HFFc6 (cell line): Measurements from ENCODE around the gene CBR3. TPM values are rescaled to one million over a fixed set of nuclear protein-coding genes. Genes with fewer than 3 reads are reported as not detected.

ENCODE experiments used
- DNase-seq: peaks from one replicate; pipeline ENCODE4 v3.0.0-alpha.2; 2018
- H3K27ac Mint-ChIP-seq: 2 replicates; pipeline ENCODE4 v1.8.0; 2020; ENCODE audit warnings: mild to moderate bottlenecking, mixed read lengths
- H3K27me3 Mint-ChIP-seq: 2 replicates; pipeline ENCODE4 v1.8.0; 2021; ENCODE audit warnings: mild to moderate bottlenecking, moderate library complexity, mixed read lengths; ENCODE audit not compliant: insufficient read depth
- H3K36me3 Mint-ChIP-seq: 2 replicates; pipeline ENCODE4 v1.8.0; 2021; ENCODE audit warnings: low read depth, mixed read lengths
- H3K4me1 Mint-ChIP-seq: 2 replicates; pipeline ENCODE4 v1.8.0; 2020; ENCODE audit warnings: low read depth, mixed read lengths
- H3K4me3 Mint-ChIP-seq: 2 replicates; pipeline ENCODE4 v1.8.0; 2020; ENCODE audit warnings: mild to moderate bottlenecking, moderate library complexity, mixed read lengths
- H3K9me3 Mint-ChIP-seq: 2 replicates; pipeline ENCODE4 v1.8.0; 2020; ENCODE audit warnings: mild to moderate bottlenecking, mixed read lengths
- total RNA-seq, 6 experiments: library from RNA; stranded (reverse); fragmentation: NEBNext Ultra II Directional; extraction: Animal tissue kit (Norgen Biotek cat#: 25700); gene quantifications; 2 replicates in 1 of 6; 3 replicates in 5 of 6; pipeline ENCODE4 v1.2.3, GENCODE V29; 2021
- TF ChIP-seq, protein P1 (sequence below): fragments of 200-600 bp; sonication (generic); IDR thresholded peaks from 2 replicates; pipeline ENCODE4 v1.5.0; 2021; ENCODE audit warnings: antibody characterized with exemption, mild to moderate bottlenecking

The CBR3 gene
- total RNA-seq, 6 experiments from 2014 or later = 15.1 to 25.9 (median 23.5) TPM

GRCh38 chr21:36180963-36181362 is 46.1 kb downstream of the CBR3 start:
- no peak for DNase-seq

GRCh38 chr21:36183144-36183795 is 48.4 kb downstream of the CBR3 start:
- TF ChIP-seq, protein P1, sequence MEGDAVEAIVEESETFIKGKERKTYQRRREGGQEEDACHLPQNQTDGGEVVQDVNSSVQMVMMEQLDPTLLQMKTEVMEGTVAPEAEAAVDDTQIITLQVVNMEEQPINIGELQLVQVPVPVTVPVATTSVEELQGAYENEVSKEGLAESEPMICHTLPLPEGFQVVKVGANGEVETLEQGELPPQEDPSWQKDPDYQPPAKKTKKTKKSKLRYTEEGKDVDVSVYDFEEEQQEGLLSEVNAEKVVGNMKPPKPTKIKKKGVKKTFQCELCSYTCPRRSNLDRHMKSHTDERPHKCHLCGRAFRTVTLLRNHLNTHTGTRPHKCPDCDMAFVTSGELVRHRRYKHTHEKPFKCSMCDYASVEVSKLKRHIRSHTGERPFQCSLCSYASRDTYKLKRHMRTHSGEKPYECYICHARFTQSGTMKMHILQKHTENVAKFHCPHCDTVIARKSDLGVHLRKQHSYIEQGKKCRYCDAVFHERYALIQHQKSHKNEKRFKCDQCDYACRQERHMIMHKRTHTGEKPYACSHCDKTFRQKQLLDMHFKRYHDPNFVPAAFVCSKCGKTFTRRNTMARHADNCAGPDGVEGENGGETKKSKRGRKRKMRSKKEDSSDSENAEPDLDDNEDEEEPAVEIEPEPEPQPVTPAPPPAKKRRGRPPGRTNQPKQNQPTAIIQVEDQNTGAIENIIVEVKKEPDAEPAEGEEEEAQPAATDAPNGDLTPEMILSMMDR = no peak
- H3K27ac Mint-ChIP-seq = no peak overlapping the region

More at GRCh38 chr21:36180963-36181362, 46.1 kb downstream of the CBR3 start:
- no peaks in the 10 kb centered on the region for H3K27me3 Mint-ChIP-seq
- H3K9me3 Mint-ChIP-seq = no peaks in the 10 kb centered on the region
- H3K27ac Mint-ChIP-seq = no peak overlapping the region
- peaks cover 9% of the 10 kb centered on the region; the same call in 1 of the 2 replicates for H3K4me1 Mint-ChIP-seq
- peaks cover 8% of the 10 kb centered on the region; the same call in 1 of the 2 replicates for H3K36me3 Mint-ChIP-seq
- TF ChIP-seq, protein P1 = no peak
- H3K4me3 Mint-ChIP-seq = no peak overlapping the region

GRCh38 chr21:36184545-36184944 is 49.7 kb downstream of the CBR3 start:
- DNase-seq = no peak
- Mint-ChIP-seq H3K9me3 (no peaks in the 10 kb centered on the region), H3K4me1 (peaks cover 12% of the 10 kb centered on the region), H3K27ac (no peak overlapping the region), H3K4me3 (no peak overlapping the region), H3K36me3 (no peaks in the 10 kb centered on the region; the same call in 1 of the 2 replicates), H3K27me3 (no peaks in the 10 kb centered on the region; the same call in 1 of the 2 replicates)
- TF ChIP-seq, protein P1 = no peak

More at GRCh38 chr21:36183144-36183795, 48.4 kb downstream of the CBR3 start:
- H3K27me3 Mint-ChIP-seq = no peaks in the 10 kb centered on the region
- DNase-seq = no peak
- peaks cover 8% of the 10 kb centered on the region; the same call in 1 of the 2 replicates for H3K36me3 Mint-ChIP-seq
- peaks cover 13% of the 10 kb centered on the region for H3K4me1 Mint-ChIP-seq
- no peak overlapping the region for H3K4me3 Mint-ChIP-seq
- H3K9me3 Mint-ChIP-seq = no peaks in the 10 kb centered on the region

GRCh38 chr21:36185523-36185922 is 50.6 kb downstream of the CBR3 start:
- Mint-ChIP-seq H3K9me3 (no peaks in the 10 kb centered on the region), H3K27ac (no peak overlapping the region), H3K27me3 (no peaks in the 10 kb centered on the region; the same call in 1 of the 2 replicates), H3K4me3 (no peak overlapping the region), H3K4me1 (peaks cover 12% of the 10 kb centered on the region), H3K36me3 (peaks cover under 1% of the 10 kb centered on the region; the same call in 1 of the 2 replicates)
- no peak for DNase-seq
- TF ChIP-seq, protein P1 = no peak

GRCh38 chr21:36186081-36186480 is 51.2 kb downstream of the CBR3 start:
- Mint-ChIP-seq H3K9me3 (no peaks in the 10 kb centered on the region), H3K4me3 (no peak overlapping the region), H3K4me1 (peaks cover 18% of the 10 kb centered on the region), H3K27me3 (no peaks in the 10 kb centered on the region; the same call in 1 of the 2 replicates), H3K36me3 (peaks cover 6% of the 10 kb centered on the region; the same call in 1 of the 2 replicates), H3K27ac (no peak overlapping the region)
- no peak for DNase-seq
- TF ChIP-seq, protein P1 = no peak
